HG03354 (cell line): ENCODE results near the gene SIK1.
"Not testable (repeated sequence)": the region's sequence is repeated elsewhere in the genome, so short reads cannot be mapped to it uniquely, and the experiment has no call there.

Source experiments
- ATAC-seq: cut with Tn5 transposase; IDR thresholded peaks from one replicate; pipeline ENCODE4 v1.9.1; 2021; ENCODE audit warnings: mild to moderate bottlenecking; ENCODE audit not compliant: unreplicated experiment, poor library complexity, severe bottlenecking

SIK1 gene

DNA sequence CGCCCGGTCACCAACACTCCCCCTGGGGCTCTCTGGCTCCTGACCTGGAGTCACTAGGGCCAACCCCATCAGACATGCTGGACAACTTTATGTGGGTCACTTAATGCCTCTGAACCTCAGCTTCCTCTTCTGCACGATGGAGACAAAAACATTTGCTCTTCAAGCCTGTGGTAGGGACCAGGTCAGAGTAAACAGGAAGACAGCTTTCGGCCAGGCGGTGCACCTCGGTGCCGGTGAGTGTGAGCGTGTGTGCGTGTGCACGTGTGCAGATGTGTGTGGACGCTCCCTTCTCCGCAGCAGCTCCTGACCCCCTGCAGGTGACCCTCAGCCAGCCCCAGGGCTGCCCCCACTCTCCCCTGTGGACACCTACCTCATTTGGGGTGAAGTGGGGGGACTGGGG, 28.4 kb downstream of the SIK1 start:
- peak; percentile 56 for ATAC-seq

DNA sequence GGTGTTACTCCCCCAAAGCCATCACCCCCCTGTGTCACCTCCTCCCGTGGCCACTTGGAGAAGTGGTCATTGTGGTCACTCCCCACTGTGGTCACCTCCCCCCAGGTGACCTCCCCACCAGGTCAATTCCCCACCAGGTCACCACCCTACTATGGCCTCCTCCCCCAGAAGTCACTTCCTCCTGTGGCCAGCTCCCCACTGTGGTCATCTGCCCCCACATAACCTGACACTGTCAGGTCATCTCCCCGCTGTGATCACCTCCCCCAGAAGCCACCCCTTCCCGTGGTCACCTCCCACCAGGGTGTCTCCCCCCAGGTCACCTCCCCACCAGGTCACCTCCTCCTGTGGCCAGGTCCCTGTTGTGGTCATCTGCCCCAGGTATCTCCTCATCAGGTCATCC, 28.9 kb downstream of the SIK1 start:
- not testable (repeated sequence) for ATAC-seq

DNA sequence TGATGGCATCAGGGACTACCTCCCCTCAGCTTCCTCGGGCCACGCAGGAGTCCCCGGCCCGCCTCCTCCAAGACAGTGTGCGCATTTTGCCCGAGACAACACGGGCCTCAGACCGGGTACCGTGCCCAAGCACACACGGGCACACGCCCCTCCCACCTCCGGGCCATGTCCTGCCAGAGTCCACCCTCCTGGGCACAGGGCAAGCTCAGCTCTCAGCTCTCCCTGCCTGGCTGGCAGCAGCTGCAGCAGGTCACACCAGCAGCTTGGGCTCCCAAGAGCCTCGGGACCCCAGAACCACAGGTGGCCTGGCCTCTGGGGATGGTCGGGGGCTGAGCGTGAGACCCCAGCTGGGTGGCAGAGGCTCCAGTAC, 29.5 kb downstream of the SIK1 start:
- not testable (repeated sequence) for ATAC-seq

DNA sequence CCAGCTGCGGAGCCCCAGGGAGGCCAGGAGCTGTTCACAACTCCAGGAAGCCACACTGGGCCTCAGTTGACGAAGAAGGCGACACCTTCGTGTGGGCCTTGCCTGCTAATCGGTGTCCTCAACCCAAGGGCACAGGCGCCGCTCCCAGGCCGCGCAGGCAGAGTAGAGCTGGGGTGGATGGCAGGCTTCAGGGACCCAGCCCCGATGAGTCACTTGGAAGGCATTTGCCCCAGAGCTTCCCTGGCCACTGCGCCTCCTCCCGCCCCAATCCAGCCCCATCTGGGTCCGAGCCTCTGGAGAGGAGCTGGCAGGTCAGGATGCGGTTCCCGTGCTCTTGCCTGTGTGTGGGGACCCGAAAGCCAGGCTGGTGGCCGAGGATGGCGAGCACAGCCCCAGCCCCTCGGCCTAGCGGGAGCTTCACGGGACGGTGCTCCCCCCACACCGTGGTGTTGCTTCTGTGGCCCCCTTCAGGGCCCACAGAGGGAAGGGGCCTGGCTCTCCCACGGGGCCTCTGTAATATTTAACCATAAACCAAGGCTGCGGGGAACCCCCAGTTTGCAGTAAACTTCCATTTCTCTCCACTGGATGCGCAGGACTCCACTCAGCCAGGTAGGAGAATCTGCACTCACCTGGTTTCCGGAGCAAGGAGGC, 30.0 kb downstream of the SIK1 start:
- not testable (repeated sequence) for ATAC-seq

DNA sequence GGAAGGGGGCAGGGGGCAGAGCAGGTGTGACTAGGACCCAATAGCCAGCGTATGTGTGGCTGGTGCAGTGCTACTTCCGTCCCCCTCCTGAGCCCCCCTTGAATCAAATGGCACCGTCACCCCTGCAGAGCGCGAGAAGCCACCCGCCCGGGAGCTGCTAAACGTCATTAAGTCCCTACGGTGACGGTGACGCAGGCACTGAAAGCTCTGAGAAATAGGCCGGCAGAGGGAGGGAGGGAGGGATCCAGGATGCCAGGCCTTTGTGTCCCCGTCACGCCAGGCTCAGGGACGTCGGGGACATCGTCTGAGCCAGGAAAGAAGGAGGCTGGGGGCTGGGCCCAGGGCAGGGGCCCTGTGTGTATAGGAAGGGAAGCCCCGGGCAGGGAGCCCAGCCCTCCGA, 43.6 kb downstream of the SIK1 start:
- ATAC-seq, result not testable (repeated sequence)

DNA sequence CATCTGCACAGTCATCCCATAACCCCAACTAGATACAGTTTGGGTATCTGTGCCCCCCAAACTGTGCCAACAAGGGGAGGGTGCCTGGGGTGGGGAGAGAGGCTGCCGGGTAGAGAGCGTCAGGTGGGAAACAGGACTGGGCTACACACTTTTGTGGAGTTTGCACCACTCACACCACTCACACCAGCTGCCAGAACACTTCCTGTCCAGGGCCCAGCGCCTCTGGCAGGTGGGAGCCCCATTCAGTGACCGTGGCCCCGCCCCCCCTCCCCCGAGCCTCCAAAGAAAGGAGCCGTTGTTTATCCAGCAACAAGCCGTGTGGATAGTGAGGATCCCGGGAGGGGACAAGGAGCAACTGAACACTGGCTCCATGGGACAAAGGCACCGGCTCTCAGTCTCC, 44.0 kb downstream of the SIK1 start:
- not testable (repeated sequence) for ATAC-seq

DNA sequence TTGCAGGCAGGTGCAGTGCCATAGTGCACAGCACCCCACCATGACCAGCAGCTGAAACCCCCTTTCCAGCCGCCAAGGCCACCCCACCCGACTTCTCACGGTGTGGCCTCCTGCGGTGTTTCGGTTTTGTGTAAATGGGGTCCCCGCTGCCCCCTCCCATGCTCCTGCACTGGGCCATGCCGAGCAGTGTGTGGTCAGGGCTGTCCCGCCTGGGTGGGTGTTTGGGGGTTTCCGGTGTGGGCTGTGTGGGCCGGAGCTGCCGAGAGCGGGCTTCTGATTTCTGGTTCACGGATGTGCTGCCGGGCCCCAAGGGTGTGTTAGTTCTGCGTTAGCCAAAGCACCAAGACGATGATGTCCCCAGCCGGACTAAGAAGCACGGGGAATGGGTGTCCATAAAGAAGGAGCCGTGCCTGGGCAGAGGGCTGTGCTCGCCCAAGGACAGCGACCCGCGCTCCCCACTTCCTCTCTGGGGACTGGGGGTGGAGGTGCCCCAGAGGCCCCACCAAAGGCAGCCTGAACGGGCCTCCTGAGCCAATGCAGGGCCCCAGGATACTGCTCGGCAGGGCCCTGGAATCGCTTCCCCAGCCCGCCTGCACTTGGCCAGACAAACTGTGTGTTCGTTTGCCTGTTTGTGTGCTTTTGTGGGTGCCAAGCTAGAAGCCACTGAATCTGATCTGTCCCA, 45.9 kb downstream of the SIK1 start:
- ATAC-seq, result not testable (repeated sequence)

DNA sequence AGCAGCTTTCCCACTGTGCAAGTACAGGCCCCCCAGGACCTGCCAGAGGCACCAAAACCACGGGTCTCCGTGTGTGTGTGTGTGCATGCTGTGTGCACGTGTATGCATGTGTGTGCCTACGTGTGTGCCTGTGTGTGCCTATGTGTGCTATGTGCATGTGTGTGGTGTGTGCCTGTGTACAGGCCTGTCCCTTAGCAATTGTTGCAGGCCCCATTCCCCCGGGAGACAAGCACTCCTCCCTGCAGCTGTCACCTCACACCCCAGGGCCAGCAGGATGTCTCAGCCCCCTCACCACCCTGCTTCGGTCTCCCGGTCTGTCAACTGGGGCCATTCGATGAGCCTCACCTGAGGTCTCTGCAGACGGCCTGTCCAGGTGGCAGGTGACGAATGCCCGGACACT, 46.6 kb downstream of the SIK1 start:
- not testable (repeated sequence) for ATAC-seq

DNA sequence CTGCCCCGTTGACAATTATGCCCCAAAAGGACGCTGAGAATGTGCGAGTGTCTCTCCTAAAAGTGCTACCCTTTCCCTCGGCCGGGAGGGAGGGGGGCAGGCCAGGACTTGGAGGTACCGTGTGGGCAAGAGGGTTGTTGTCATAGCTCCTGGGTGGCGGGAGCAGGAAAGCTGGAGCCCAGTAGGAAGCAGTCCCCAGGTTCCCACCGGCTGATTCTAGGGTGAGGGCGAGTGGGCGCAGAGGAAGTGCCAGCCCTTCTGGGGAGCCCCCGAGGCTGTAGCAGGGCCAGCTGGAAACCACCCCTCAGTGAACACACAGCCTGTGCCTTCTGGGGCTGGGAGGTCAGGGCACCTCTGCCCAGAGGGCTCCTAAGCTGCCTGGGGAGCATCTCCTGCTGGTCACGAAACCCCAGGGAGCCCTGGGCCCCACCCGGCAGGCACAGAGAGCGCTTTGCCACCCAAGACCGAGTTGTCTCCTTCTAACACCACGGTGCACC, 47.3 kb downstream of the SIK1 start:
- ATAC-seq, result not testable (repeated sequence)

DNA sequence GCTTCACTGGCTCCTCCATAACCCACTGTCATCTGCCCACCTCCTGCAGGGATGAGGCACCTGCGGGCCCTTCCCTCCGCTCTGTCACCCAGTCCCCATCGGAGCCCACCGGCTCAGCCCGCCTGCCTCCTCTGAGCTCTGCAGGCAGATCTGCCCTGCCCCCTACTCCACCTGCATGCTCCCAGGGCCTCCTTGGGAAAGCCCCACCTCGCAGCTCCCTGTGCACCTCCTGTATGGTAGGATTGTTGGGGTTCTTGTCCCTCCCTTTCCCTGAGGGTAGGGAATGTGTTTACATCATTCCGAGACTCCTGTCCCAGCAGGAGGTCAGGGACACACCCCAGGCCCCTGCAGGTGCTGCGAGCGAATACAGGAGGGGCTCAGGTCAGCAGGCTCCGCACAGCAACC, 50.5 kb downstream of the SIK1 start:
- no peak for ATAC-seq

DNA sequence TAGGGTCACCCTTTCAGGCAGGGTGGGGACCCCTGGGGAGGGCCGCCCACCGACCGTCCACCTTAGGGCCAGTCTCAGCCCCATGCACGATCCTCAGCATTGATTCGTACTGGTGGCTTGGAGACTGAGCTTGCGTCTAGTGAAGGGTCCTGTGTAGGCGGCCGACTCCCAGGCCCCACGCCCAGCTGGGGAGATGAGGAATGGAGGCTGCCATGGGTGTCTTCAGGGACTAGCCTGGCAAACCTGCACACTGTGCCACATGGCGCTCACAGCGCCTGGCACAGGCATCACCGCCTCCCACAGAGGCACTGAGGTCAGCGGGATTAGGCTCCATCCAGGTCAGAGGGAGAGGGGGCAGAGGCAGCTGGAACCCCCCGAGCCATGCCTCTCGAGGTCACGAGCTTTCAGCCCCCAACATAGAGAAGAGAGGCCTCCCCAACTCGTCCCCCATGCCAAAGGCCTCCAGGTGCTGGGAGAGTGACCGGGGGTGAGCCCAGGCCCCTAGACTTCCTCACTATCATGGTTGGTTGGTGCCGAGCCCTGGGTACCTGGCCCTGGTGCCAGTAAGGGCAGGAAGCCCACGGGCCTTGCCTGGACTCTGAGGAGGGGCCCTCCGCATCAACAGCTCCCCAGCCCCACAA, 51.0 kb downstream of the SIK1 start:
- ATAC-seq, result no peak

DNA sequence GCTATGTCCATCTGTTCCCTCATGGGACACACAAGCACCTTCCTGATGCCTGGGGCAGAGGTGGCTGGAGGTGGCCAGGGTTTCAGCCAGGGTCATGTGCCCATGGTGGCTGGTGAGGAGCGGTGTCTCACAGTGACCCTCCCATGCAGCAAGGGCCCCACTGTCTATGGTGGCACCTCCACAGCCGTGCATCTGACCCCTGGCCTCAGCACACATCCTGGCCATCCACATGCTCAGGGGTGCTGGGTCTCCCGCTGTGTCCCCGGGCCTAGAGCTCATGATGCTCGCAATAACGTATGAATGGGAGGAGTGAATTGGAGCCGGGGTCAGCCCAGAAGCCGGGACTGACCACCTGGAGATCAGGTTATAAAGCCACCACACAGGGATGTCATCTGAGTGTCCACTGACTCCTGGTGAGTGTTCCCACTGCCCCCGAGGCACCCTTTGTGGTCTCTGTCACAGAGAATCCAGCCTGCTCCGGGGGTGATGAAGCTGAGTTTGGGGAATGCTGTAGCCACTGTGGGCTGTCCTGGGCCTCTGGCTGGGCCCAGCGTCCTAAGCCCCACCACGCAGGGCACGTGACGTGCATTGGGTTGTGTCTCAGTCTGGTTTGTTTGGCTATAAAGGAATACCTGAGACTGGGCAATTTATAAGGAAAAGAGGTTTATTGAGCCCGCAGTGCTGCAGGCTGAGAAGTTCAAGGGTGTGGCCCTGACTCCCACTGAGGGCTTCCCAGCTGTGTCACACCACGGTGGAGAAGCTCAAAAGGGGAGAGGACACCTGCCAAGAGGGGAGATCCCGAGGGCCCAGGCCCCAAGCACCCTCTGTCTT, 51.7 kb downstream of the SIK1 start:
- ATAC-seq, result no peak

DNA sequence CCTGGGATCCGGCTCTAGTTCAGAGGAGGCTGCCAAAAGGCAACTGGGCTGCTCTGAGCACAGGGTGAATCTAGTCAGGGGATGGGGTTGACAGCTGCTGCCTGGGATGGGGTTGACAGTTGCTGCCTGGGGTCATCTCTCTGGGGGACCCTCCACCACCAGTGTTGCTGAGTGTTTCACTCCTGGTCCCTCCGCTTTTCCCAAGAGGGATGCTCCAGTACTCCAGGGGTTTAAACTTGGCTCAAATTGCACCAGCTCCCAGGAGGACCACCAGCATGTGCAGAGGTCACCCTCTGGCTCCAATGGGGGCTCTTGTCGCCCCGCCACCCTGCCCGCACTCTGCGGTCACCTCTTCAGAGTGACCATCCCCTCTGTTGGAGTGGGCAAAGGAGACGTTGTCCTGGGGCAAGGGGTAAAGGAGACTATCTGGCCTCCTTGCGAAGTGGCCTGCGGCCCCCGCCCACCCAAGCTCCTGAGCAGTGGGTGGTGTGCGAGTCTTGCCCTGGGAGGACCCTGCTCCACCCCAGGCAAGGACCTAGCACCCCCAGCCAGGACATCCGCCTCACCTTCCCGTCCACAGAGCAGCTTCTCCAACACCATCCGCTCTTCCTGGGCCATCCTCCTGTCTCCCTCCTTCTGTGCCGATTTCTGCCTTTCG, 52.6 kb downstream of the SIK1 start:
- ATAC-seq, result no peak

DNA sequence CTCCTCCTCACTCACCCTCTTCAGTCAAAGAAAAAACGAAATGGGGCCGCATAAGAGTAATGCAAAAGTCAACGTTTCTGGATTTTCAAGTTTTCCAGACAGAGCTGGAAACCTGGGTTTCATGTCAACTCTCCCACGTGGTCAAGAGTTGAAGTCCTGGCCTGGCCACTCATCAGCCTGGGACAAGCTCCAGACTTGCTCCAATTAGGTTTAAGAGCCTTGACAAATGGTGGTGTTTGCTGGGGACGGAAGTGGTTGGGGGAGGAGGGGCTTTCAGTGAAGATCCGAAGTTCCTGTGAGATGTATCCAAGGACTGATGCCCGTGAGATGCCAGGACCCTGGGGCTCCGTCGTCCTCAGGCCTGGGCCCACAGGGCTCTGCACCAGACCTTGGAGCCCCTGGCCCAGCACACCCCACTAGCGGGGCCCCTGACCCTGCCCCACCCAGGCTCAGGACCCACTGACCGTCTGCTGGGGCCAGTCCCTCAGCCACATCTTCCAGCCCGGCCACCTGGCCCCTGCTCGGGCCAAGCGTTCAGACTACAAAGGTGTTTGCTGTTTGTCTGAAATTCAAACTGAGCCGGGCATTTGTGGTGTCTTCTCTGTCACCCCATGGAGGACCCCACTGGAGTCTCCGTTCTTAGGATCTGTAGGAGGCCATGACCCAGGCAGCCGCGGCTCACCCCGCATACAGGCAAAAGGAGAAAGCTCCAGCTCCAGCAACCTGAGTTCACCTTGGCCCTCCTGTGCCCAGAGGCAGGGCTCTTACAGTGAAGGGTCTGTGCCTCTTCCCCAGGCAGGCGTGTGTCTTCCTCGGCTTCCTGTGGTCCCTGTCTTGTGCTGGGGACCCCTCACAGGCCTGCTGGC, 53.3 kb downstream of the SIK1 start:
- no peak for ATAC-seq

DNA sequence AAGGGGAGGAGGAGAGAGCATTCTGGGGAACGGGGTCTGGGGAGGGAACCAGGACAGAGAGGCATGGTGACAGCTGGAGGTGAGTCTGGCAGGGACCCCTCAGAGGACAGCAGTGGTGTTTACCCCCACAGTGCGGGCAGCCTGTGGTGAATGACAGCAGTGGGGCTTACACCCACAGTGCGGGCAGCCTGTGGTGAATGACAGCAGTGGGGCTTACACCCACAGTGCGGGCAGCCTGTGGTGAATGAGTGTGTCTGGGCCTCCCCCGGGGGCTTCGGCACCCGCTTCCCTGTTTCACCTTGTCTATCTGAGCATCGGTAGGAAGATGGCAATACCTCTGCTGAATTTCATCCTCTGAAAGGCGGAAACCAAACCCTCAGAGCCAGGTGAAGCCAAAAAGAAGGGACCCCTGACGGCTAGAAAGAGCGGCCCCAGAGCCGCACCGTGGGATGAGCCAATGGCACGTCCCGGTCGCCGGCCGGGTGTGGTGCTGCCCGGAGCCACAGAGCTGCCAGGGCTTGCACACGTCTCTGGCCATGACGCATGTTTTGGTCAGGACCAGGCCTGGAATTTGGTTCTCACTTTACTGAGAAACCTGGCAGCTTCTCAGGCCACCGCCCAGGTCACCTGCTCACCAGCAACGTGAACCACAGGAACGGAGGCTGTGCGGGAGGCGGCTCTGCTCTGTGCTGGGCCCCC, 54.1 kb downstream of the SIK1 start:
- no peak for ATAC-seq

DNA sequence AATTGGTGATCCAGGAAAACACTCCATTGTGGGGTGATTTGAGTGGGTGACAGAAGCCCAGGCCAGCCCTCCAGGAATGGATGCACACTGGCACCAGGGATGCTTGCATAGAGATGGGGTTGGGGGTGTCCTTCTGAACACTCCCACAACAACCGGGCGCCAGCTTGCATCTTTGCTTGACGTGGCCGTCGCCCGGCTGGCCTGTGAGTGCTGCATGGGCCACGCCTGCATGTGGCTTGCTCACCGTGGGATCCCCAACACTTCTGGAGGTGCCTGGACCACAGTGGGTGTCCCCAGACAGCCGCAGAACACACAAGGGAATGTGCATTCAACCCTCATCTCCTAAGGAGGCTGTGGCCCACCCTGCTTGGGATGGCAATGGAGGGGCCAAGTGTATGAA, 55.1 kb downstream of the SIK1 start:
- no peak for ATAC-seq

DNA sequence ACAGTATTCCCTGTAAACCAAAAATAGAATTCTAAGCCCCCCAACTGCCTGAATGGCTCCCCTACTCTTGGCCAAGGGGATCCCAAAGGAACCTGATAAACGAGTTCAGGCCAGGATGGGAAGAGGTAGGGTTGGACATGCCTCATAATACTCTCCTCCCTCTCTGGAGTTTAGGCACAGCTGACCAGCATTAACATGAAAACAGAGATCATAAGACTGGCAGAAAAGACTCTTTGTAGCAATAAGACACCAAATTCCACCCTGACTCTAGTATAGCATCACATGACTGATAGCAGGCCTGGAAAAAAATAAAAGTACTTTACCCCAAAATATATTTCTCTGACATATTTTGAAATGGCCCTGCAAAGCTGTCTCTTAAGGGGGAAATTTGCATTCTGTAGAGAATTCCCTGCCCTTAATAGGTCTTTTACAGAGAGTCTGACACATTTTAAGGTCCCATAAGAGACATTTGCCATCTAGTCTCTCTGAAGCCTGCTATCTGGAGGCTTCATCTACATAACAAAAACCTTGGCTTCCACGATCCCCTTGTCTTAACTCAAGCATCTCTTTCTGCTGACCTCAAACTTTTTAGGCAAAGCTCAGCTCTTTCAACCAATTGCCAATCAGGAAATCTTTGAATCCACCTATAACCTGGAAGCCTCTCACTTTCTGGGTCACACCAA, 55.9 kb downstream of the SIK1 start:
- ATAC-seq, result no peak
